Chondrocyte (in vitro differentiated cells): ENCODE data around the gene IL1RL2. TPM values are rescaled to one million over a fixed set of nuclear protein-coding genes. Genes with fewer than 3 reads are reported as not detected.

Source experiments
- DNase-seq: peaks from one replicate; pipeline ENCODE4 v3.0.0; 2021; ENCODE audit warnings: mixed read lengths, low spot score
- H3K27ac Mint-ChIP-seq: one replicate; pipeline ENCODE4 v1.8.0; 2021; ENCODE audit warnings: mild to moderate bottlenecking, moderate library complexity, mixed read lengths; ENCODE audit not compliant: unreplicated experiment
- H3K27me3 Mint-ChIP-seq: 2 replicates; pipeline ENCODE4 v1.8.0; 2021; ENCODE audit warnings: low read depth, mixed read lengths
- H3K36me3 Mint-ChIP-seq: 2 replicates; pipeline ENCODE4 v1.8.0; 2021; ENCODE audit warnings: low read depth, mixed read lengths
- H3K4me1 Mint-ChIP-seq: 2 replicates; pipeline ENCODE4 v1.8.0; 2021; ENCODE audit warnings: low read depth, mild to moderate bottlenecking, mixed read lengths
- H3K4me3 Mint-ChIP-seq: one replicate; pipeline ENCODE4 v1.8.0; 2021; ENCODE audit warnings: mild to moderate bottlenecking, moderate library complexity, mixed read lengths; ENCODE audit not compliant: unreplicated experiment
- H3K9me3 Mint-ChIP-seq: 2 replicates; pipeline ENCODE4 v1.8.0; 2021; ENCODE audit warnings: low read depth, mixed read lengths
- total RNA-seq: library from RNA; stranded (reverse); gene quantifications from 3 replicates; pipeline ENCODE4 v1.2.1, GENCODE V29; 2021
- TF ChIP-seq, protein P1 (sequence below): fragments of 200-600 bp; sonication (generic); IDR thresholded peaks from 2 replicates; pipeline ENCODE4 v1.5.0; 2021; ENCODE audit warnings: antibody characterized with exemption, mild to moderate bottlenecking, moderate library complexity

The IL1RL2 gene
- total RNA-seq, 1 donor from 2014 or later, result 0.07 TPM

DNA sequence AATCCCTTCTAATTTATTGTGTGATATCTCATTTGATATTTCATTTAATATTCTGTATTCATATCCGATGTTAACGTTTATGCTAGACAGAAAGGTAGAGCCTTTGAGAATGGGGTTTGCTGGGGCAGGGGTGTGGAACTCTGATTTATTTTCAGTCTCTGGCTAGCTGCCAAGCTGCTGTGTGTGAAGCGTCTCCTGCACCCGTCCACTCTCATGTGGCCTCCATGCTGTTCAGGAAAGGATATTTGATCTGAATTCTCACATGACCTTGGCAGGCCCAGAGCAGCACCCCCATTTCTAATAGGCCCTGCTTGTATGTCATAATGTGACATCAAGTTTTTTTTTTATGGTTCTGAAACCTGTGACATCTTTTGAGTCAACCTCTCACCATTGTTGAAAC is 42.7 kb upstream of the IL1RL2 start:
- H3K27me3 Mint-ChIP-seq, result no peaks in the 10 kb centered on the region
- no peak for DNase-seq
- H3K27ac Mint-ChIP-seq, result no peak overlapping the region
- TF ChIP-seq, protein P1, sequence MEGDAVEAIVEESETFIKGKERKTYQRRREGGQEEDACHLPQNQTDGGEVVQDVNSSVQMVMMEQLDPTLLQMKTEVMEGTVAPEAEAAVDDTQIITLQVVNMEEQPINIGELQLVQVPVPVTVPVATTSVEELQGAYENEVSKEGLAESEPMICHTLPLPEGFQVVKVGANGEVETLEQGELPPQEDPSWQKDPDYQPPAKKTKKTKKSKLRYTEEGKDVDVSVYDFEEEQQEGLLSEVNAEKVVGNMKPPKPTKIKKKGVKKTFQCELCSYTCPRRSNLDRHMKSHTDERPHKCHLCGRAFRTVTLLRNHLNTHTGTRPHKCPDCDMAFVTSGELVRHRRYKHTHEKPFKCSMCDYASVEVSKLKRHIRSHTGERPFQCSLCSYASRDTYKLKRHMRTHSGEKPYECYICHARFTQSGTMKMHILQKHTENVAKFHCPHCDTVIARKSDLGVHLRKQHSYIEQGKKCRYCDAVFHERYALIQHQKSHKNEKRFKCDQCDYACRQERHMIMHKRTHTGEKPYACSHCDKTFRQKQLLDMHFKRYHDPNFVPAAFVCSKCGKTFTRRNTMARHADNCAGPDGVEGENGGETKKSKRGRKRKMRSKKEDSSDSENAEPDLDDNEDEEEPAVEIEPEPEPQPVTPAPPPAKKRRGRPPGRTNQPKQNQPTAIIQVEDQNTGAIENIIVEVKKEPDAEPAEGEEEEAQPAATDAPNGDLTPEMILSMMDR, result no peak
- H3K36me3 Mint-ChIP-seq, result peaks cover 15% of the 10 kb centered on the region
- H3K4me3 Mint-ChIP-seq, result peak overlapping the region; percentile 80
- peaks cover 60% of the 10 kb centered on the region for H3K4me1 Mint-ChIP-seq
- peaks cover 22% of the 10 kb centered on the region for H3K9me3 Mint-ChIP-seq

DNA sequence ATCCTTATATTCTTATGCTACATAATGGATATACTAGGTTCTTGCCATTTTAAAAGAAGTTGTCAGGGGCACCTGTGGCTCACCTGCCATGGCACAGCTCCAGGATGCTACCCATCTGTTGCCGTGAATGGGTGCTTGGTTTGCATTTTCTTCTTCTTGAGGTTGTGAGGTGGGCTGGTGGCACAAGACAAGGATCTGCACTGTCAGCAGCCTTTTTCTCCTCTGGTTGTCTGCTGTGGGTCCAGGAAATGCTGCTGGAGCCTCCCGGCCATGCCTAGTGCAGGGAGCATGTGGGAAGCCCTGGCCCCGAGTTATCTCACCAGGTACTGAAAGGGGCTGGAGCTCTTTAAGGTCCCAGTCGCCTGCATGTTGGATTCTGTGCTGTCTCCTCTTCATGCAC is 41.7 kb upstream of the IL1RL2 start:
- TF ChIP-seq, protein P1, result no peak
- Mint-ChIP-seq H3K36me3 (peaks cover 17% of the 10 kb centered on the region), H3K4me3 (no peak overlapping the region), H3K9me3 (peaks cover 24% of the 10 kb centered on the region), H3K4me1 (peaks cover 60% of the 10 kb centered on the region), H3K27ac (no peak overlapping the region), H3K27me3 (no peaks in the 10 kb centered on the region)
- DNase-seq, result no peak

DNA sequence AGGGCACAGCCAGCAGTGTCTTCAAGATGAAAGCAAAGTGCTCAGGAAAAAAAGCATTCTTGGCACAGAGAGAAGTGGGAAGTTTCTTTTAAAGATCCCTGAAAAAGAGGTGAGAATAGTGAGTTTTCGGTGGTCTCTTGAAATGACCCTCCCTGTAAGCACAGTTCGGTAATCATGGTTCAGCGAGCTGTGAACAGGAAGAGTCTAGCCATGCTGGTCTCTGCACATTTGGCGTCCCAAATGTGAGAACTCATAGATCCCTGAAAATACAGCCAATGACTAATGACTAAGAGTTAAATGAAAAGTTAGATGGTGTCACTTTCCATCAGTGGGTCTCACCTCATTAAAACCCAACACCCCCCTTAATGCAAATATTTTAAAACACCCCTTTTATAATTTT is 40.9 kb upstream of the IL1RL2 start:
- Mint-ChIP-seq H3K4me3 (no peak overlapping the region), H3K27ac (no peak overlapping the region), H3K4me1 (peaks cover 59% of the 10 kb centered on the region), H3K36me3 (peaks cover 17% of the 10 kb centered on the region), H3K27me3 (no peaks in the 10 kb centered on the region), H3K9me3 (peaks cover 24% of the 10 kb centered on the region)
- no peak for DNase-seq
- TF ChIP-seq, protein P1, result no peak

DNA sequence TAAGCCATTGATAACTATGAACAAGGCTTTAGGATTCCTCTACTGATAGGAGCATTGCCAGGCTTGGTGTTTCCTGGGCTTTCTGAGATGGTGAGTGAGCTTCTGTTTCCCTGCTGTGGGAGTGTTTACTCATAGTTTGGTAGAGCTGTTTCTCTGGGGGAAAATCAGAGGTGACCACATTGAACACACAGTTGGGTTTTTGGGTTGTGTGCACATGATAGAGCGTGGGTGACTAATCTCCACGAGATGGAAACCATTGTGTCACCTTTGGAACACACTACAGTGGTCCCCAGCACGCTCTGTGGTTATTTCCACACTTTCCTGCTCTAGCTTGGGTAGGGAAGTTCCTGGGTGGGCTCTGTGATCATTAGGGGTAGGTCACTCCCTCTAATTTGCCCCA is 38.9 kb upstream of the IL1RL2 start:
- H3K27me3 Mint-ChIP-seq, result no peaks in the 10 kb centered on the region
- no peak for DNase-seq
- no peak overlapping the region for H3K4me3 Mint-ChIP-seq
- H3K27ac Mint-ChIP-seq, result no peak overlapping the region
- peaks cover 43% of the 10 kb centered on the region for H3K4me1 Mint-ChIP-seq
- H3K36me3 Mint-ChIP-seq, result peaks cover 18% of the 10 kb centered on the region
- H3K9me3 Mint-ChIP-seq, result peaks cover 24% of the 10 kb centered on the region
- TF ChIP-seq, protein P1, result no peak

DNA sequence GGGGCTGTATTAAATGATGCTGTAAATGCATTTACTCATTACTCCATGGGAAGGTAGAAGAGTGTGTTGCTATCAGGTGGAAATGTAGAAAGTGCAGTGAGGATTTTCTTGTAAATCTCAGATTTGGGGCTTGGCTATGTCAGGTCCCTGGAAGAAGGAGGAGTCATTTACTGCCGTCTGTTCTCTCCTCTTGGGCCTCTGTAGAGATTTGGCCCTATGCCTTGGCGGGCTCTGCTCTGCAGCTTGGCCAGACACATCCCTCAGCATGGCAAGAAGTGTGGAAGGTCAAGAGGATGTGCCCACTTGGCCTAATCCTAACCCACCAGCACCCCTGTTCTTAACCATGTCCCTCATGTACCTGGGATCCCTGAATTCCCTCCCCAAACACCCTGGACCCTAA is 37.6 kb upstream of the IL1RL2 start:
- peaks cover 24% of the 10 kb centered on the region for H3K9me3 Mint-ChIP-seq
- TF ChIP-seq, protein P1, result no peak
- H3K36me3 Mint-ChIP-seq, result peaks cover 22% of the 10 kb centered on the region
- peaks cover 30% of the 10 kb centered on the region for H3K4me1 Mint-ChIP-seq
- H3K27me3 Mint-ChIP-seq, result no peaks in the 10 kb centered on the region
- no peak overlapping the region for H3K27ac Mint-ChIP-seq
- no peak overlapping the region for H3K4me3 Mint-ChIP-seq
- no peak for DNase-seq
